ENCODE measurements around the gene SMC1B. TPM values are rescaled to one million over a fixed set of nuclear protein-coding genes. Genes with fewer than 3 reads are reported as not detected.
A peak's percentile ranks its signal among the peaks of the same experiment; 100 is the strongest.
"Not testable (repeated sequence)": the region's sequence is repeated elsewhere in the genome, so short reads cannot be mapped to it uniquely, and the experiment has no call there.

SMC1B gene
- total RNA-seq, 1 donor from 2014 or later = not detected

DNA sequence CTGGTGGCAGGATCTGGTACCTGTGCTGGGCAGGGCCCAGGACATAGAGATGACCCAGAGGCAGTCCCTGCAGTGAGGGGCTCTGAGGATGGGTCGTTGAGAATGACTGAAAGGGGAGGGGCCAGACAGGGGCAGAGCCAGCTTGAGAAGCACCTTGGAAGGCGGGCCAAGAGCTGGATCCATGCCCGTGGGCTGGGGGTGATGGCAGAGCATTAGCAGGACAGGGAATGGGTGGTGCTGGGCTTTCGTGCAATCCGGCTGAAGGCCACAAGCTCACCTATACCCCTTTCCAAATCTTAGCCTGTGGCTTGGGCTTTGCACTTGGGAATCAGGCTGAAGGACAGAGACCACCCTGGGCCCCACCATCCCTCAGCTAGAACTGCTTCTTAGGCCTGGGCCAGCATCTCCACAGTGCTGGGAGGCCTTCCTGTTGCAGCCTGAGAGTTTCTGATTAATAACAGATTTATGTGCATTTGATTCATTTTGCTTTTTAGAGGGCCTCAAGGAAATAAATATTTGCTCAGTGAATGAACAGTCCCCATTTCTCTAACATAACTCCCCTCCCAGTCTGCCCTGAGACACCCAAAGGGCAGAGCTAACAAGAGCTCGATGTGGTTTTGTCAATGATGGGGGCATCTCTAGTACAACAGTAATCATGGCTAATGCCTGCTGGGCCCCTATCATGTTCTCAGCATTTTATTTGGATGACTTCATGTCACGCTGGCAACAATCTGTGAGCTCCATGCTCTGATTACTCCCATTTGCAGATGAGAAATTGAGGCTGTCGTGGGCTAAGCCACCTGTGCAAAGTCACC, 39.4 kb upstream of the SMC1B start:
- no peaks in the 10 kb centered on the region for H3K9me3 ChIP-seq (replicated peaks)
- H3K27ac ChIP-seq (replicated peaks) = peak overlapping the region; percentile 79
- no peaks in the 10 kb centered on the region for H3K36me3 ChIP-seq
- no peak overlapping the region for H3K4me3 ChIP-seq
- no peak for DNase-seq
- peaks cover 13% of the 10 kb centered on the region for H3K4me1 ChIP-seq
- TF ChIP-seq CTCF (IDR thresholded peaks at IDR 0.05; ENCODE audit: borderline replicate concordance) = no peak
- H3K27me3 ChIP-seq (ENCODE audit: low read depth) = peaks cover 47% of the 10 kb centered on the region
- intact Hi-C loops (cut with micrococcal nuclease) = no loop called here

GRCh38 chr22:45451972-45452371, 38.6 kb upstream of the SMC1B start:
- Histone ChIP-seq H3K27ac (replicated peaks) (peak overlapping the region; percentile 79), H3K9me3 (replicated peaks) (no peaks in the 10 kb centered on the region), H3K4me1 (peaks cover 13% of the 10 kb centered on the region), H3K27me3 (ENCODE audit: low read depth) (peaks cover 47% of the 10 kb centered on the region), H3K36me3 (no peaks in the 10 kb centered on the region), H3K4me3 (no peak overlapping the region)
- no peak for DNase-seq
- intact Hi-C loops (cut with micrococcal nuclease) = no loop called here
- TF ChIP-seq CTCF (IDR thresholded peaks at IDR 0.05; ENCODE audit: borderline replicate concordance) = no peak

GRCh38 chr22:45450921-45451651, 37.7 kb upstream of the SMC1B start:
- no peaks in the 10 kb centered on the region for H3K36me3 ChIP-seq
- H3K27ac ChIP-seq (replicated peaks) = peak overlapping the region; percentile 79
- H3K4me1 ChIP-seq = peaks cover 13% of the 10 kb centered on the region
- no peak for TF ChIP-seq CTCF (IDR thresholded peaks at IDR 0.05; ENCODE audit: borderline replicate concordance)
- DNase-seq = no peak
- peaks cover 38% of the 10 kb centered on the region for H3K27me3 ChIP-seq (ENCODE audit: low read depth)
- no peaks in the 10 kb centered on the region for H3K9me3 ChIP-seq (replicated peaks)
- H3K4me3 ChIP-seq = no peak overlapping the region
- intact Hi-C loops (cut with micrococcal nuclease) = no loop called here

DNA sequence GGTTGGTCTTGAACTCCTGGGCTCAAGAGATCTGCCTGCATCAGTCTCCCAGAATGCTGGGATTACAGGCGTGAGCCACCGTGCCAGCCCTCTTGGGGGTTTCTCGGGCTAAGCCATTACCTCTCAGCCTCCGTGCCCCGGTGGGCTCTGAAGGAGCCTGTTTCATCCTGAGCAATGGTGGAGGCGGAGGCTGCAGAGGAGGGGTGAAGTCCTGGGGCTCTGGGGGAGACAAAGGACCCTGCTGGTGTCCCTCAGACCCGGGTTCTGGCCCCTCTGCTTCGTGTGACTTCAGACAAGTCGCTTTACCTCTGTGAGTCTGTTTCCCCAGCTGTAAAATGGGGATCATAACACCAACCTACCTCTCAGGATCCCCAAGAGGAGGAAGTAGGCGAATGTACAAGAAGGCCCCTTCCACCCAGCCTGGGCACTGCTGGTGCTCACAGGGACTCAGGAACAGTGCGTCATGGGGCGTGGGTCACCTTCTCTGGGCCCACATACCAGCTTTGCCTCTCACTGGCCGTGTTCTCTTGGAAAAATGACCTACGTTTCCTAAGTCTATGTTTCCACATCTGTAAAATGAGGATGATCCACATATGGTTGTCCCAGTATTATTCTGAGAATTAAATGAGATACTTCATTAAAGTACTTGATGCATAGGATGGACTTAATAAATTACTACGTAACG, 36.8 kb upstream of the SMC1B start:
- no peak for TF ChIP-seq CTCF (IDR thresholded peaks at IDR 0.05; ENCODE audit: borderline replicate concordance)
- no peaks in the 10 kb centered on the region for H3K9me3 ChIP-seq (replicated peaks)
- peaks cover 13% of the 10 kb centered on the region for H3K4me1 ChIP-seq
- peaks cover 35% of the 10 kb centered on the region for H3K27me3 ChIP-seq (ENCODE audit: low read depth)
- no peak for DNase-seq
- peak overlapping the region; percentile 79 for H3K27ac ChIP-seq (replicated peaks)
- intact Hi-C loops (cut with micrococcal nuclease) = no loop called here
- H3K36me3 ChIP-seq = no peaks in the 10 kb centered on the region
- no peak overlapping the region for H3K4me3 ChIP-seq

DNA sequence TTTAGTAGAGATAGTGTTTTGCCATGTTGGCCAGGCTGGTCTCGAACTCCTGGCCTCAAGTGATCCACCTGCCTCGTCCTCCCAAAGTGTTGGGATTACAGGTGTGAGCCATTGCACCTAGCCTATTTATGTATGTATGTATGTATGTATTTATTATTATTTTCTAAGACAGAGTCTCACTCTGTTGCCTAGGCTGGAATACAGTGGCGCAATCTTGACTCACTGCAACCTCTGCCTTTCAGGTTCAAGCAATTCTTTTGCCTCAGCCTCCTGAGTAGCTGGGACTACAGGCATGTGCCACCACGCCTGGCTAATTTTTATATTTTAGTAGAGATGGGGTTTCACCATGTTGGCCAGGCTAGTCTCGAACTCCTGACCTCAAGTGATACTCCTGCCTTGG, 36.0 kb upstream of the SMC1B start:
- peak overlapping the region; percentile 79 for H3K27ac ChIP-seq (replicated peaks)
- DNase-seq = not testable (repeated sequence)

More for the DNA sequence above, 36.0 kb upstream of the SMC1B start:
- H3K9me3 ChIP-seq (replicated peaks); intact Hi-C loops (cut with micrococcal nuclease); H3K36me3 ChIP-seq; H3K4me3 ChIP-seq: not testable (repeated sequence)
- peaks cover 13% of the 10 kb centered on the region for H3K4me1 ChIP-seq
- H3K27me3 ChIP-seq (ENCODE audit: low read depth) = peaks cover 35% of the 10 kb centered on the region
